Activated CD4-positive, CD25-positive, alpha-beta regulatory T cell treated with anti-CD3 and anti-CD28 coated beads, Interleukin-2, amount 50 U/mL, for 72 hours (primary cell): ENCODE data around the gene MMP13.
"Not testable (repeated sequence)": the region's sequence is repeated elsewhere in the genome, so short reads cannot be mapped to it uniquely, and the experiment has no call there.

ENCODE experiments used
- DNase-seq: peaks from one replicate; pipeline ENCODE4 v3.0.0; 2021

MMP13 gene

DNA sequence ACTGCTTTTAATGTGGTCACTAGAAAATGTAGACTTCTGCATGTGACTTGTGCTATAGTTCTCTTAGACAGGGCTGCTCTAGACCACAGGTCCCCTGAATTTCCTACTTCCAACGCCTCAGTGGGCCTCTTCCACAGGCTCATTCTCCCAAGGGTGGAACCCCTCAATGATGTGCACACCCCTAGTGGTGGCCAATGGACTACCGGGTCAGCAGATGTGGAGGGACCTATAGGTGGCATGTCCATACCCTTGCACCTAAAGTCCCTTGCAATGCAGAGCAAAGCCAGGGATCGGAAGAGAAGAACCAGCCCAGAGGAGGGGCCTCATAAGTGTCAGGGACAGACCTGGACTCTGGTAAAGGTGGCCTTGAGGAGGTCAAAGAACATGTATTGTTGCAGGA, 20.0 kb downstream of the MMP13 start:
- DNase-seq = no peak

DNA sequence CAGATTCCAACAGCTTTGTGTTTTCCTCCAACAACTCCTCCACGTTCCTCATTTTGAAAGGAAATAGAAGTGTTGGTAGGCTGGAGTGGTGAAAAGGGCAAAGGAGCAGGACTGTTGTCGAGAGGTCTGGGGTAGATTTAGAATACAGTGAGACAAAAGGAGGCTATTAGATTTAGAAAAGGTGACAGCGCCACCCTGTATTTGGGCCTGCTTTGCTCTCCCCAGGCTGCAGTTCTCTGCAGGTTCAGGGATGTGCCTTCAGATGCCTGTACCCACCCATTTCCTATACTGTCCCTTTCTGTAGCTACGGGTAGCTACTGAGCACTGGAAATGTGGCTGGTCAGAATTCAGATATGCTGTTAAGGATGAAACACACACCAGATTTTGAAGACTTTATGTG, 20.8 kb downstream of the MMP13 start:
- DNase-seq = no peak

GRCh38 chr11:102933627-102934026, 21.9 kb downstream of the MMP13 start:
- DNase-seq = no peak

DNA sequence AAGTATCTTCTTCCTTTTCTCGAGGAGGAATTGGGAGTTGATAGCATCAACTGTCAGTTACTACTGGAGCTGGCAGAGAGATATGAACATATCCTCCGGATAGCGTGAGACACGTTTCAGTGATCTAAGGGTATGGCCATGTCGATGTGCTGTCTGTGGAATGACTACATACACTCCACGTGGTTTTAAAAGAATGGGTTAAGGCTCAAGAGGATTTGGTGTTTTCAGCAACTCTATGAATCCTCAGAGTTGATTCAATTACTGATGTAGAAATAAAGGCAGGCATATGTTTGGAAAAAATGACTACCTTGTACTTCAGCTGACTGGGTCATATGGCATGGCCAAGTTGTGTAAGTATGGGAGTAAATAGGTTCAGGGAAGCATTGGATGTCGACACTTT, 22.9 kb downstream of the MMP13 start:
- no peak for DNase-seq

DNA sequence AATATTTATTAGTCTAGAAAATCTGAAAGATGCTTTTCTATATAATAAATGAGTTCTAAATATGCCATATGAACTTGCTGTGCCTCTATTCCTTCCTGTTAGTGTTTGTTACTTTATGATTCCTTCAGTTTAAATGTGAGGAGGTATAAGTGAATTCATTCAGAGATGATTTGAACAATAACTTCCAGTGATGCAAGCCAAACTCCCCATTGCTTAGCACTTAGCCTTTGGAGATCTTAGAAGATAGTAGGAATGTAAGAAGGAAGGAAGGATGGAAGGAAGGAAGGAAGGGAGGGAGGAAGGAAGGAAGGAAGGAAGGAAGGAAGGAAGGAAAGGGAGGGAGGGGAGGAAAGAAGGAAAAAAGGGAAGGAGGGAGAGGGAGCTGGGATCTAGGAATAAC, 25.1 kb downstream of the MMP13 start:
- DNase-seq = no peak

DNA sequence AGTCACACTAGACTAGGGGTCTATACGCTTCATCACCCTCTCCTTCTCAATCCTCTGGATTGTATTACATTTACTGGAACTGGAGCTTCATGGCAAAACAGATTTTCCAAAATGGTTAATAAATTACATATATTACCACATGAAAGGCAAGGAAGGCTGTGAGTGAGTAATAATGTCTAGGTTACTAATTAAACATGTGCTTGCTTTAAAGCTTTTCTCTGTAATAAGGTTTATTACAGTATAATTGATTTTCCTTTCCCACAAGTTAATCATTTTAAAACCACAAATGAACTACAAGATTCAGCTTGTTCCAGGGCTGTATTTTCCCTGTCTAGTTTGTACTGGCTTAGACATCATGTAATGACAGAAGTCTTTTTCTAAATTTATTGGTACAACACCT, 25.6 kb downstream of the MMP13 start:
- no peak for DNase-seq

DNA sequence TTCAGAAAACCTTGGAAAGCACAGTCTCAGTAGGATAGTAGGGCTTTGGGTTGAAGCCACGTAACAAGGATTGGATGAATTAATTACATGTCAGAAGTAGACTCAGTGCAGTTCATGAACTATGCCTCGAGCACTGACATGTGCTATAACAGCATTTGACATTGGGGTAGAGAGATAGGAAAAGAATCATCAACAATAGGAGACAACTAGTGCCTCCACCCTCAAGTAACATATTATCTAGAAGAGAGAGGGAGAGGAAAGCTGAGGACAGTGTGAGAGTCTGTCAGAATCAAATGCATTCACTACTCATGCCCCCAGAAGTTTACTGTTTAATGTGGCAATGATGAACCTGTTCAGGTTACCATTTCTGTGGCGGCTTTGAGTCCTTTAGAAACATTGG, 26.4 kb downstream of the MMP13 start:
- no peak for DNase-seq

- no peak for DNase-seq
These were observed 27.3 kb downstream of the MMP13 start for GRCh38 chr11:102928247-102928646.

GRCh38 chr11:102927624-102927990, 27.9 kb downstream of the MMP13 start:
- DNase-seq = no peak

DNA sequence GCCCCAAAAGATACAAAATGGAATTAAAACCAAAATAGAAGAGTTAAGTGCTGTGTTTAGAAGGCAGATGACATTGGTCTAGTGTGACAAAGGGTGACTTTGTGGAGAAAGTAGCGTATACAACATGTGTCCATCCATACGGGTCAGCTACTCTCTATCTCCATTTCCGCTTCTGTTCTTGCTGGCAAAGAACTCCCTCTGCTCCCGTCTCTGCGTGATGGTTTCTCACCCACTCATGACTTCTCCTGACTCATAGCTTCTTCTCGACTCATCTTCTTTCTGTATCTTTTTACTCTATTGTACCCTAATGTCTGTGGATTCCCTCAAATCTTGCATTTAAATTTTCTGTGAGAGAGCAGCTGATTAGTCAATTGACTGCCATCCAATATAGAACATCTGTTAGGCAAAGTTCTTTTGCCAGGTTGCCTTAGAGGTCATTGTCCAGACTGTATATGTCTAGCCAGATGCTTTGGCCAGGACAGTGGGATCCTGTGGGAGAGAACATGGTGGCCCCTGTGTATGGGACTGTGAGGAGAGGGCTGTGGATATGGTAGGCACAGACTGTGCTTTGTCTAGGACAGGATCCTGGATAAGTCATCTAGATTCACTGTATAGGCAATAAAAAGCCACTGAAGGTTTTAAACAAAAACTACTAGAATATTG, 28.4 kb downstream of the MMP13 start:
- DNase-seq = no peak

DNA sequence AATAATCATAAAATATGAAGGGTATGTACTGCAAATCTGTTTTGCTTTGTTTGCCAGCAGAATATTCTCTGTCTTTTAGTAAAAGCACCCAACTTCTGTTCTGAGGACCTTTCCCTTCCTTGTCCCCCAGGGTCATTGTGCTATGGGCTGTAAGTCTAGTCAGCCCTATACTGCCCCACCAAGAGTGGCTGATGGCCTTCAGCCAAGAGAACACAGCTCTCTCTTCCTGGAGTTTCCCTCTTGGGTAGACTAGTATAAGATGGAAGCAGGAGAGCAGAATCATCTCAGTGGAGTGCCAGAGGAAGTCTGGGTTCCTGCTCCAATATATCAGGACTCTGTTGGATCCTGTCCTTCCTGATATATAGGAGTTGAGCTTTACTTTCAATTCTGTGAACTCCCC, 29.0 kb downstream of the MMP13 start:
- no peak for DNase-seq

DNA sequence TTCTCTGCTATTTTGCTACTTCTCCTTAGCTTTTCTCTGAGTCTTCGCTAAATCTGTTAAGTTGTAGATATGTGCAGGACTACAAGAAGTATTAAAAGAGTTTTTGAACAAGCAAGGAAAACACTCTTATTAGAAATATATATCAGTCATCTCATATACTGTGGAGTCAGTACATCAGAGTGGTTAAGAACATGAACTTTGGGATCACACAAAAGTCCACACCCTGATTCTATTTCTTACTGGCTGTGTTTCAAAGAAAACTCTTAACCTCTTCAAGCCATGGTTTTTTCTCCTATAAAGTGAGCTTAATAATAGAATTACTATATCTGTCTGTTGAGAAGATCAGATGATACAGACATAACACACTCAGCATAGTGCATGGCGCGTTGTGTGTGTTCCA, 29.5 kb downstream of the MMP13 start:
- no peak for DNase-seq

GRCh38 chr11:102924851-102925380, 30.6 kb downstream of the MMP13 start:
- DNase-seq = no peak

DNA sequence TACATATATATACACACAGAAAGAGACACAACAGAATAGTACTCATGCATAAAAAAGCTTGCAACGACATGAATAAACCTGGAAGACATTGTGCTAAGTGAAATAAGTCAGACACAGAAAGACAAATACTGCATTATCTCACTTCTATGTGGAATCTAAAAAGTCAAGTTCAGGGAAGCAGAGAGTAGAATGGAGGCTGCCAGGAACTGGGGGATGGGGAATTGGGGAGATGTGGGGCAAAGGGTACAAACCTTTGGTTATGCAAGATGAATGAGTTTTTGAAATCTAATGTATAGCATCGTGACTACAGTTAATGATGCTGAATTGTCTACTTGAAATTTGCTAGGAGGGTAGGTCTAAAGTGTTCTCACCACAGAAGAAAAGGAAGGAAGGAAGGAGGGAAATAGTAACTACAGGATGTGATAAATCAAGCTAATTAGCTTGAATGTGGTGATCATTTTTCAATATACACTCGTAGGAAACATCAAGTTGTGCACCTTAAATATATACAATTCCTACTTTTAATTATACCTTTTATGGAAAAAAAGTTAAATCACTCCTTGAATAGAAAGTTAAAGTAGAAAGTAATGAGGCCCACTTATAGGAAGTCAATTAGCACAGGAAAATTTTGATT, 33.8 kb downstream of the MMP13 start:
- DNase-seq = no peak

- DNase-seq = no peak
These were observed 35.3 kb downstream of the MMP13 start for GRCh38 chr11:102920118-102920684.

DNA sequence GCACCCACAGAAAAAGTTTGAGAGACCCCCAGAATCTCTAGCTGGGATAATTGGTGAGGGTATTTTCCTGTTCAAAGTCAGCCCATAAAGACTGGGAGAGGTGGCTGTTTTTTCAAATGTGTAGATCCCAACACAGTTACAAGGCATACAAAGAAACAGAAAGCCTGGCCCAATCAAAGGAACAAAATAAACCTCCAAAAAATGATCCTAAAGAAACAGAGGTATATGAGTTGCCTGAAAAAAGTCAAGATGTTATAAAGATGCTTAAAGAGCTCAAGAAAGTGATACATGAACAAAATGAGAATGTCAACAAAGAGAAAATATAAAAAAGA, 40.5 kb downstream of the MMP13 start:
- DNase-seq = no peak

DNA sequence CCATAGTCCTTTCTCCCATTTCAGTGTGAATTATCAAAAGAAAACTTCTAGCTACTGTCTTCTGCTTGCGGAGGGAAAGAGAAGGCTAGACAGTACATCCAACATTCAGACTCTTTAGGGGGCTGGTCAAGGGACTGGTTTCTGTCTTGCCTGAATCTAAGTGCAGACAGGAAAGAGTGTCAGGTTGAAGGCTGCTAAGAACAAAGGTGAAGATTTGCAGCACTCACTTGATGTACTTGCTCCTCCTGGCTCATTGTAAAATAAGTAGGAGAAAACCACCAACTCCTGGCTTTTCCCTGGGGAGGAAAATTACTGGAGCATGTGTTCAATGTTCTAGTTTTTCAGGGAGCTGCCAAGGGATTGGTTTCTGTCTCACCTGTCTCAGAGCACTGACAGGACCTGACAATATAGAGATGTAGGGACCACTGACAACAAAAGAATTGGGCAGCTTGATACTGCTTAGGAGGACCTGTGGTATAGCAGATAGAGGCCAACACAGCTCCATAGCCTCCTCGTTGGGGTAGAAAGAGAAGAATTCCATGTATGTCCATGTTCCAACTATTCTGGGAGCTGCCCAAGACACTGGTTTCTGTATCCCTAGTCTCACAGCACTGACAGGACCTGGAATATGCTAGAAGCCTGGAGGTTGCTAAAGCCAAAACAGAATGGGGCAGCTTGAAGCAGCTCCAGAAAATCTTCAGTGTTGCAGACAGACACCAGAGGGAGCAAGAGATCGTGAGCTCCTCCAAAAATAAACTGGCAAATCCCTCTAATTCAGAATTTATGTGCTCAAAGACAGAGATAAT, 41.1 kb downstream of the MMP13 start:
- no peak for DNase-seq

GRCh38 chr11:102912482-102912830, 43.1 kb downstream of the MMP13 start:
- no peak for DNase-seq

GRCh38 chr11:102911758-102912481, 43.6 kb downstream of the MMP13 start:
- DNase-seq = no peak

DNA sequence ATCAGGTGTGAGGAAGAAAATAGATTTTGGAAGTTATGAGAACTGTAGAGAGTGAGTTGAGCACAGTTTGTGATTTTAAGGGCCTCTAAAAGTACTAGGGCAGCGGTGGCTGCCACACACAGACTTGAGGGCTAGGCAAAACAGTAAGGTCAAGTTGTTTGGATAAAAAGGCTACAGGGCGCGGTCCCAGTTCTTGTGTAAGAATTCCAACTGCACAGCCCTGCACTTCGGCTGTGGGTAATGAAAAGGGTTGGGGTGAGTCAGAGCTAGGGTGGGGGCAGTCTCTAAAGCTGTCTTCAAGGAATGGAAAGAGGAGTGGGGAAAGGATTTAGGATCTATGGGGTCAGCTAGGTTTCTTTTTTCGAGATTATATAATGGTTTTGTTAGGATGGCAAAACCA, 49.7 kb downstream of the MMP13 start:
- not testable (repeated sequence) for DNase-seq

DNA sequence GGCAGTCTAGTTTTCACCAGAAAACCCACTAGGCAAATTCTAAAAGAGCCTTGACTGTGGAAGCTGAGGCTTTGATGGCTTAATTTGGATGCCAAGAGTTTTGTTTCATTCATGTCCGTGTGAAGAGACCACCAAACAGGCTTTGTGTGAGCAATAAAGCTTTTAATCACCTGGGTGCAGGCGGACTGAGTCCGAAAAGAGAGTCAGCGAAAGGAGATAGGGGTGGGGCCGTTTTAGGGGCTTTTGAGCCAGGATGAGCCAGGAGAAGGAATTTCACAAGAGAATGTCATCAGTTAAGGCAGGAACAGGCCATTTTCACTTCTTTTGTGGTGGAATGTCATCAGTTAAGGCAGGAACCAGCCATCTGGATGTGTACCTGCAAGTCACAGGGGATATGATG, 51.6 kb downstream of the MMP13 start:
- not testable (repeated sequence) for DNase-seq

GRCh38 chr11:102900346-102900745, 55.2 kb downstream of the MMP13 start:
- no peak for DNase-seq
